GM12873 (cell line): ENCODE data around the gene BTBD9.

Experiments
- CTCF ChIP-seq: IDR thresholded peaks from 2 replicates; pipeline ENCODE4 v1.5.1; 2012; ENCODE audit warnings: low read depth, mild to moderate bottlenecking, moderate library complexity, low read length, control low read depth; ENCODE audit not compliant: insufficient read depth; ENCODE audit errors: missing control alignments

The BTBD9 gene

GRCh38 chr6:38209371-38210260, 430.1 kb downstream of the BTBD9 start:
- no peak for TF ChIP-seq CTCF

- no peak for TF ChIP-seq CTCF
Measured at GRCh38 chr6:38208028-38208427, 431.7 kb downstream of the BTBD9 start.

- TF ChIP-seq CTCF = no peak
Measured at GRCh38 chr6:38207375-38207774, 432.4 kb downstream of the BTBD9 start.

GRCh38 chr6:38198219-38198618, 441.5 kb downstream of the BTBD9 start:
- no peak for TF ChIP-seq CTCF

- no peak for TF ChIP-seq CTCF
Measured at GRCh38 chr6:38195113-38195635, 444.6 kb downstream of the BTBD9 start.

GRCh38 chr6:38194589-38194988, 445.1 kb downstream of the BTBD9 start:
- no peak for TF ChIP-seq CTCF

GRCh38 chr6:38194282-38194572, 445.5 kb downstream of the BTBD9 start:
- TF ChIP-seq CTCF = no peak
